Vagina (tissue), 2 donors: Measurements from ENCODE around the gene GJB1. TPM values are rescaled to one million over a fixed set of nuclear protein-coding genes. Genes with fewer than 3 reads are reported as not detected.
"Not testable (repeated sequence)": the region's sequence is repeated elsewhere in the genome, so short reads cannot be mapped to it uniquely, and the experiment has no call there.

Experiments used
- DNase-seq, 2 donors: peaks; one replicate each; pipeline ENCODE4 v3.0.0-alpha.2; 2017; ENCODE audit errors: extremely low spot score in 2 of 2
- H3K27ac ChIP-seq: fragments of 200-600 bp; sonication (generic); one replicate; pipeline ENCODE4 v1.5.1; 2019
- H3K27me3 ChIP-seq: fragments of 200-600 bp; sonication (generic); one replicate; pipeline ENCODE4 v1.5.1; 2019
- H3K36me3 ChIP-seq, 2 donors: fragments of 200-600 bp; sonication (generic); one replicate each; pipeline ENCODE4 v1.5.1; 2017 to 2019
- H3K4me1 ChIP-seq: fragments of 200-600 bp; sonication (generic); one replicate; pipeline ENCODE4 v1.5.1; 2019
- H3K4me3 ChIP-seq, 2 donors: fragments of 200-600 bp; sonication (generic); 1 replicate in 1 of 2; 2 replicates in 1 of 2; pipeline ENCODE4 v1.5.1; 2016 to 2019
- H3K9me3 ChIP-seq: fragments of 200-600 bp; sonication (generic); one replicate; pipeline ENCODE4 v1.5.1; 2019
- CTCF ChIP-seq, 3 experiments: fragments of 450-650 bp in 2 of 3; fragments of 200-600 bp in 1 of 3; sonication (generic) in 1 of 3; IDR thresholded peaks; one replicate each; pipeline ENCODE4 v1.5.1; 2017 to 2019; ENCODE audit warnings: antibody characterized with exemption in 3 of 3, mild to moderate bottlenecking in 2 of 3, moderate library complexity in 2 of 3
- POLR2AphosphoS5 ChIP-seq, 2 donors: sonication (generic); formaldehyde crosslinking; IDR thresholded peaks; one replicate each; pipeline ENCODE4 v1.9.0; 2017; ENCODE audit warnings: antibody characterized with exemption in 2 of 2, mild to moderate bottlenecking in 2 of 2, low read depth in 1 of 2; ENCODE audit not compliant: insufficient read depth in 1 of 2
- intact Hi-C: fragments of 100-400 bp; cut with DNase I; formaldehyde crosslinking; loops from one replicate; pipeline ENCODE4 v1.15.1; 2023
- total RNA-seq: library from RNA; depleted of rRNA; stranded (reverse); fragments of >200 nt; gene quantifications from one replicate; pipeline ENCODE4 v1.2.3, GENCODE V29; 2016

Gene GJB1
- total RNA-seq, 1 donor from 2014 or later = not detected

GRCh38 chrX:71269801-71270395, 46.9 kb downstream of the GJB1 start:
- TF ChIP-seq POLR2AphosphoS5 (IDR thresholded peaks at IDR 0.05; ENCODE audit: insufficient read depth in 1 of 2, low read depth in 1 of 2) (no peak), CTCF (IDR thresholded peaks at IDR 0.05) (no peak)
- DNase-seq = no peak
- no peak overlapping the region for H3K4me3 ChIP-seq
- H3K36me3 ChIP-seq = no peaks in the 10 kb centered on the region
- H3K27ac ChIP-seq = no peak overlapping the region
- no peaks in the 10 kb centered on the region for H3K9me3 ChIP-seq
- intact Hi-C loops = no loop called here
- no peaks in the 10 kb centered on the region for H3K4me1 ChIP-seq
- H3K27me3 ChIP-seq = no peaks in the 10 kb centered on the region

GRCh38 chrX:71272313-71272712, 49.3 kb downstream of the GJB1 start:
- H3K4me1 ChIP-seq, H3K4me3 ChIP-seq, H3K27ac ChIP-seq, DNase-seq, H3K36me3 ChIP-seq, intact Hi-C loops, H3K27me3 ChIP-seq, H3K9me3 ChIP-seq: not testable (repeated sequence)

Other genes with a start within 250 kb of the GJB1 start
- 25.0 TPM for gene SNX12, start 154.9 kb upstream of the GJB1 start, total RNA-seq
- gene FOXO4, start 127.4 kb upstream of the GJB1 start, total RNA-seq = 22.8 TPM
- gene CXorf65, start 116.5 kb upstream of the GJB1 start, total RNA-seq = not detected
- gene IL2RG, start 111.6 kb upstream of the GJB1 start, total RNA-seq = 4.2 TPM
- gene MED12, start 104.6 kb upstream of the GJB1 start, total RNA-seq = 39.3 TPM
- gene NLGN3, start 78.4 kb upstream of the GJB1 start, total RNA-seq = 1.7 TPM
- gene ZMYM3, start 30.9 kb downstream of the GJB1 start, total RNA-seq = 27.0 TPM
- 171 TPM for gene NONO, start 60.4 kb downstream of the GJB1 start, total RNA-seq
- gene ITGB1BP2, start 78.5 kb downstream of the GJB1 start, total RNA-seq = 1.7 TPM
- 49.8 TPM for gene TAF1, start 143.1 kb downstream of the GJB1 start, total RNA-seq